Kidney (tissue), 14 donors: ENCODE measurements around the gene CCDC180. TPM values are rescaled to one million over a fixed set of nuclear protein-coding genes. Genes with fewer than 3 reads are reported as not detected.
A peak's percentile ranks its signal among the peaks of the same experiment; 100 is the strongest.

Source experiments
- DNase-seq, 5 donors: peaks; one replicate each; pipeline ENCODE4 v3.0.0-alpha.2; 2013 to 2020
- FAIRE-seq: peaks from 2 replicates; lab custom pipeline; 2012; peaks lifted over from hg19 to GRCh38; lab: Jason Lieb, UNC
- H3K27ac ChIP-seq, 2 donors: one replicate each; pipeline ENCODE4 v1.7.0; 2013; ENCODE audit warnings: low read depth in 2 of 2, low read length in 2 of 2, inconsistent platforms in 1 of 2
- H3K27me3 ChIP-seq: one replicate; pipeline ENCODE4 v1.7.1; 2013; ENCODE audit warnings: low read length, inconsistent platforms; ENCODE audit not compliant: control insufficient read depth, insufficient read depth
- H3K36me3 ChIP-seq, 3 donors: one replicate each; pipeline versions ENCODE4 v1.7.0 to v1.7.1; 2013; ENCODE audit warnings: low read length in 3 of 3, control low read depth in 1 of 3, inconsistent platforms in 1 of 3; ENCODE audit not compliant: insufficient read depth in 3 of 3, control insufficient read depth in 2 of 3
- H3K4me1 ChIP-seq, 3 donors: one replicate each; pipeline versions ENCODE4 v1.7.0 to v1.7.1; 2013; ENCODE audit warnings: low read length in 3 of 3, inconsistent platforms in 1 of 3, low read depth in 1 of 3; ENCODE audit not compliant: control insufficient read depth in 2 of 3, insufficient read depth in 2 of 3
- H3K4me3 ChIP-seq, 3 donors: one replicate each; pipeline versions ENCODE4 v1.7.0 to v1.8.1; 2013; ENCODE audit warnings: low read length in 3 of 3, control low read depth in 1 of 3, inconsistent platforms in 1 of 3
- H3K9ac ChIP-seq, 3 donors: one replicate each; pipeline versions ENCODE4 v1.7.0 to v1.7.1; 2013; ENCODE audit warnings: low read length in 3 of 3, control low read depth in 1 of 3, inconsistent platforms in 1 of 3
- H3K9me3 ChIP-seq, 3 donors: one replicate each; pipeline versions ENCODE4 v1.7.0 to v1.7.1; 2013; ENCODE audit warnings: low read length in 3 of 3, control low read depth in 1 of 3, inconsistent platforms in 1 of 3; ENCODE audit not compliant: control insufficient read depth in 2 of 3, insufficient read depth in 1 of 3
- intact Hi-C: fragments of 100-400 bp; cut with DNase I; formaldehyde crosslinking; loops from one replicate; pipeline ENCODE4 v1.11.1; 2022
- polyA plus RNA-seq: library from polyadenylated mRNA; stranded (reverse); fragments of 350-450 nt; fragmentation: Illumina TruSeq; extraction: RNeasy Lipid Tissue Mini Kit (QIAGEN cat#74804); gene quantifications from one replicate; pipeline ENCODE4 v1.2.3, GENCODE V29; 2014; ENCODE audit warnings: low read depth, low replicate concordance; ENCODE audit not compliant: insufficient read depth
- total RNA-seq: library from RNA; stranded (reverse); fragmentation: NEBNext Ultra II Directional; extraction: Animal tissue kit (Norgen Biotek cat#: 25700); gene quantifications from one replicate; pipeline ENCODE4 v1.2.1, GENCODE V29; 2021
- TF ChIP-seq, protein P1 (sequence below): IDR thresholded peaks from 3 replicates; pipeline ENCODE4 v1.5.1; 2012; ENCODE audit warnings: mild to moderate bottlenecking, moderate library complexity, borderline replicate concordance; ENCODE audit not compliant: insufficient read depth; ENCODE audit errors: extremely low read depth
- donor health status: control.
- donor health status: control.
- donor health status: control.
- donor health status: control.
- donor health status: control.
- donor health status: DM: yes; HTN: yes; CAD: no.
- donor health status: Normal renal cell carcinoma (clear cell type).

CCDC180 gene
- total and polyA plus RNA-seq, 2 donors from 2014 or later = 3.8 to 8.8 TPM

DNA sequence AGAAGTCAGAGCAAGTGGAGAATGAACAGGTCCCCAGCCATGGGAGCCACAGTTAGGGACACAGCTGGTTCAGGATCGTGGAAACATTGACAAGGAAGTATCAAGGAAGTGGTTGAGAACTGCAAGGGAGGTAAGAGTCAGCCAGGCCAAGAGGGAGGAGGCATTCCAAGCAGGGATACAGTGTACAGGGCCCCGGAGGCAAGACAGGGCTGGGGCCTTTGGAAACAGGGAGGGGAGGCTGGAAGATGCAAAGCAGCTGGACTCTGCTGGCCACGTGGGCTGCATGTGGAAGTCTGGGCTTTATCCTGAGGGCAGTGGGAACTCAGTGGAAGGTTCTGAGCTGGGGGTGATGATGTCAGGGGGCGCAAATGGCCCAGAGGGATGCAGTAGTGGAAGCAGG lies 14.2 kb downstream of the CCDC180 start:
- no peaks in the 10 kb centered on the region for H3K4me1 ChIP-seq
- H3K9ac ChIP-seq = no peak overlapping the region
- no peaks in the 10 kb centered on the region for H3K9me3 ChIP-seq
- no peak overlapping the region for H3K27ac ChIP-seq
- intact Hi-C loops = no loop called here
- TF ChIP-seq, protein P1, sequence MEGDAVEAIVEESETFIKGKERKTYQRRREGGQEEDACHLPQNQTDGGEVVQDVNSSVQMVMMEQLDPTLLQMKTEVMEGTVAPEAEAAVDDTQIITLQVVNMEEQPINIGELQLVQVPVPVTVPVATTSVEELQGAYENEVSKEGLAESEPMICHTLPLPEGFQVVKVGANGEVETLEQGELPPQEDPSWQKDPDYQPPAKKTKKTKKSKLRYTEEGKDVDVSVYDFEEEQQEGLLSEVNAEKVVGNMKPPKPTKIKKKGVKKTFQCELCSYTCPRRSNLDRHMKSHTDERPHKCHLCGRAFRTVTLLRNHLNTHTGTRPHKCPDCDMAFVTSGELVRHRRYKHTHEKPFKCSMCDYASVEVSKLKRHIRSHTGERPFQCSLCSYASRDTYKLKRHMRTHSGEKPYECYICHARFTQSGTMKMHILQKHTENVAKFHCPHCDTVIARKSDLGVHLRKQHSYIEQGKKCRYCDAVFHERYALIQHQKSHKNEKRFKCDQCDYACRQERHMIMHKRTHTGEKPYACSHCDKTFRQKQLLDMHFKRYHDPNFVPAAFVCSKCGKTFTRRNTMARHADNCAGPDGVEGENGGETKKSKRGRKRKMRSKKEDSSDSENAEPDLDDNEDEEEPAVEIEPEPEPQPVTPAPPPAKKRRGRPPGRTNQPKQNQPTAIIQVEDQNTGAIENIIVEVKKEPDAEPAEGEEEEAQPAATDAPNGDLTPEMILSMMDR = no peak
- no peak overlapping the region for H3K4me3 ChIP-seq
- FAIRE-seq (no peak), DNase-seq (peak in 1 of 5 donors; percentile 16)
- H3K36me3 ChIP-seq = peaks cover 0 to 13% (median 10%) of the 10 kb centered on the region in 3 donors
- no peaks in the 10 kb centered on the region for H3K27me3 ChIP-seq

DNA sequence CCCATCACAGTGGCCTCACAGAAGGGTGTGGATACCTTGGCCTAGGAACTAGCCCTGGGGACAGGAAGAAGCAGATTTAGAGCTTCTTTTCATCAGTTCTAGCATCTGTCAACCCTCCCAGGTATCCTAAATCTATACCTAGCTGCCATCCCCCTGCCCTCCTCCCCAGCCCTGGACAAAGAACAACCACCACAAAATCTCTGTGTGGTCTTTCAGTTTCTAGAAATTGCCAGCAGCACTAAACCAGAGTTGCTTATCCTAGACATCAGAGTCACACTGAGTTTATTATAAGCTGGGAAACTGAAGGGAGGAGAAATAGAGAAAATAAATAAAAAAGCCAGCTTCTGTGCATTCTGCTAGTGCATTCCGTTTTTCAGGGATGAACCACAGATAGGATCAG lies 14.6 kb downstream of the CCDC180 start:
- FAIRE-seq (no peak), DNase-seq (no peak)
- no peaks in the 10 kb centered on the region for H3K4me1 ChIP-seq
- no peak overlapping the region for H3K9ac ChIP-seq
- H3K27ac ChIP-seq = no peak overlapping the region
- TF ChIP-seq, protein P1 = no peak
- H3K36me3 ChIP-seq = peaks cover 0 to 13% (median 10%) of the 10 kb centered on the region in 3 donors
- no peaks in the 10 kb centered on the region for H3K9me3 ChIP-seq
- no peak overlapping the region for H3K4me3 ChIP-seq
- H3K27me3 ChIP-seq = no peaks in the 10 kb centered on the region
- intact Hi-C loops = no loop called here

DNA sequence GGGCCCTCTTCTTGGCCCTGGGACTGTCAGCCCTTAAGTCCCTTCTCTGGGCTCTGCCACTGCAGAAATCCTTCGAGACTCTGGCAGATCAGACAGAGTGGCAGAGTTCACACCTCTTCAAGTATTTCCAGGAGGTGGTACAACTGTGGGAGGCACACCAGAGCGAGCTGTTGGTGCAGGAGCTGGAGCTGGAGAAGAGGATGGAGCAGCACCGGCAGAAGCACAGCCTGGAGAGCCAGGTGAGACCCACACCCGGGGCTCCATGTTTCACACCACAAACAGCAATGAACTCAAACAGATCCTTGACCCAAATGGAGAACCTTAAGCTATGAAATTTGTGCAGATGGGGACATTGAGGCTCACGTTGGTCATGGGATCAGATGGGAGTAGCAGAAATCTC lies 17.5 kb downstream of the CCDC180 start:
- DNase-seq = no peak
- Histone ChIP-seq H3K9ac (no peak overlapping the region), H3K36me3 (peaks cover 0 to 20% (median 13%) of the 10 kb centered on the region in 3 donors), H3K4me1 (no peaks in the 10 kb centered on the region), H3K4me3 (no peak overlapping the region), H3K27me3 (no peaks in the 10 kb centered on the region), H3K9me3 (no peaks in the 10 kb centered on the region), H3K27ac (no peak overlapping the region)
- no peak for FAIRE-seq
- TF ChIP-seq, protein P1 = no peak
- intact Hi-C loops = no loop called here

DNA sequence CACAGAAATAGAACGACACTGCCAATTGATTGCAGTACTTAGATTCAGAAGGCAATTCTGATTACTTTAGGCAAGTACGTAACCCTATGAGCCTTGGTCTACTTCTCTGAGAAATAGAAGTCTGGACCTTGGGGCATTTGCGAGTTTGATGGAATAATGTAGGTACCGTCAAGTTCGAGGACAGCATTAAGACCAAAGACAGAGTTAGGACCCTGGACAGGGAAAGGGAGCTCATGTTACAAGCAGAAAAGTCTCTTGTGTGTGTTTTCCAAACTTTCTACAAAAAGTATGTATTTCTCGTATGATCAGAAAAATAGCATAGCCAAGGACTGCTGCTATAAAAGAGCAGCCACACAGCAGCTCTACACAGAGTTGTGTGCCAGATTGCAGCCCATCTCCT lies 20.1 kb downstream of the CCDC180 start:
- Histone ChIP-seq H3K27me3 (no peaks in the 10 kb centered on the region), H3K36me3 (peaks cover 0 to 20% (median 13%) of the 10 kb centered on the region in 3 donors), H3K9me3 (peaks cover 0 to 7% (median 0%) of the 10 kb centered on the region in 3 donors), H3K4me3 (no peak overlapping the region), H3K9ac (no peak overlapping the region), H3K4me1 (no peaks in the 10 kb centered on the region), H3K27ac (no peak overlapping the region)
- FAIRE-seq (no peak), DNase-seq (no peak)
- TF ChIP-seq, protein P1 = no peak
- intact Hi-C loops = no loop called here
